HG03432 (cell line): Measurements from ENCODE around the gene ERC2.

ENCODE experiments used
- ATAC-seq: cut with Tn5 transposase; IDR thresholded peaks from one replicate; pipeline ENCODE4 v1.9.1; 2021; ENCODE audit warnings: mild to moderate bottlenecking, moderate library complexity; ENCODE audit not compliant: unreplicated experiment

Gene ERC2

GRCh38 chr3:55639143-55639542 lies 829.1 kb downstream of the ERC2 start:
- ATAC-seq: no peak

GRCh38 chr3:55637906-55638638 lies 830.2 kb downstream of the ERC2 start:
- no peak for ATAC-seq

GRCh38 chr3:55636300-55637195 lies 831.7 kb downstream of the ERC2 start:
- no peak for ATAC-seq

- ATAC-seq: no peak
Observed at GRCh38 chr3:55634345-55634744, 833.9 kb downstream of the ERC2 start.

GRCh38 chr3:55633333-55633732 lies 834.9 kb downstream of the ERC2 start:
- no peak for ATAC-seq

- ATAC-seq: peak; percentile 59
Observed at GRCh38 chr3:55631766-55632331, 836.4 kb downstream of the ERC2 start.

- ATAC-seq: no peak
Observed at GRCh38 chr3:55630921-55631299, 837.4 kb downstream of the ERC2 start.

- no peak for ATAC-seq
Observed at GRCh38 chr3:55630280-55630920, 837.9 kb downstream of the ERC2 start.

- ATAC-seq: no peak
Observed at GRCh38 chr3:55629432-55629831, 838.8 kb downstream of the ERC2 start.

- no peak for ATAC-seq
Observed at GRCh38 chr3:55626279-55626665, 842.0 kb downstream of the ERC2 start.

GRCh38 chr3:55624238-55624637 lies 844.0 kb downstream of the ERC2 start:
- ATAC-seq: no peak

GRCh38 chr3:55623786-55624185 lies 844.5 kb downstream of the ERC2 start:
- no peak for ATAC-seq

- no peak for ATAC-seq
Observed at GRCh38 chr3:55622733-55623132, 845.5 kb downstream of the ERC2 start.

- no peak for ATAC-seq
Observed at GRCh38 chr3:55622116-55622515, 846.2 kb downstream of the ERC2 start.

- ATAC-seq: no peak
Observed at GRCh38 chr3:55621648-55622047, 846.6 kb downstream of the ERC2 start.

GRCh38 chr3:55621026-55621422 lies 847.2 kb downstream of the ERC2 start:
- no peak for ATAC-seq

GRCh38 chr3:55620351-55621025 lies 847.8 kb downstream of the ERC2 start:
- ATAC-seq: peak; percentile 55

- no peak for ATAC-seq
Observed at GRCh38 chr3:55619046-55619808, 849.0 kb downstream of the ERC2 start.

- no peak for ATAC-seq
Observed at GRCh38 chr3:55617385-55617784, 850.9 kb downstream of the ERC2 start.

- ATAC-seq: no peak
Observed at GRCh38 chr3:55616803-55617202, 851.5 kb downstream of the ERC2 start.
